Measurements from ENCODE around the gene C4BPB. TPM values are rescaled to one million over a fixed set of nuclear protein-coding genes. Genes with fewer than 3 reads are reported as not detected.

The C4BPB gene
- total and polyA plus RNA-seq, 2 of the 13 experiments (the other 11 are each of a cell fraction or from before 2014, with no cell fraction given) = 155 to 266 TPM

GRCh38 chr1:207052911-207053769 is 35.5 kb upstream of the C4BPB start, which contains the start of gene PFKFB2 (continued):
- 0 out of 2 replicates have a peak, but pooled peaks have one; percentile 38 for TF ChIP-seq ZNF691 (CRISPR knock-in tag; IDR thresholded peaks at IDR 0.05; ENCODE audit: borderline replicate concordance, low read depth)
- no peak for TF ChIP-seq KDM3A (CRISPR knock-in tag; IDR thresholded peaks at IDR 0.05; ENCODE audit: low read depth)
- TF ChIP-seq ZNF263 (CRISPR knock-in tag; IDR thresholded peaks at IDR 0.05) = no peak
- TF ChIP-seq ASH2L (IDR thresholded peaks at IDR 0.05; ENCODE audit: insufficient read length, low read depth, low read length) = peak; percentile 57
- no peak for TF ChIP-seq MED8 (CRISPR knock-in tag; IDR thresholded peaks at IDR 0.05; ENCODE audit: insufficient replicate concordance)
- no peak for TF ChIP-seq ZBTB49 (CRISPR knock-in tag; IDR thresholded peaks at IDR 0.05; ENCODE audit: borderline replicate concordance)
- TF ChIP-seq, protein P1, sequence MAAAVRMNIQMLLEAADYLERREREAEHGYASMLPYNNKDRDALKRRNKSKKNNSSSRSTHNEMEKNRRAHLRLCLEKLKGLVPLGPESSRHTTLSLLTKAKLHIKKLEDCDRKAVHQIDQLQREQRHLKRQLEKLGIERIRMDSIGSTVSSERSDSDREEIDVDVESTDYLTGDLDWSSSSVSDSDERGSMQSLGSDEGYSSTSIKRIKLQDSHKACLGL (CRISPR knock-in tag; IDR thresholded peaks at IDR 0.05) = peak; percentile 68; the same call in 1 of the 2 replicates
- no peak for TF ChIP-seq SMC3 (IDR thresholded peaks at IDR 0.05; ENCODE audit: low read length)
- TF ChIP-seq SRSF1 (optimal IDR thresholded peaks at IDR 0.05; ENCODE audit: low read depth, low read length) = no peak
- TF ChIP-seq USF2 (IDR thresholded peaks at IDR 0.05; ENCODE audit: low read depth, low read length) = 0 out of 2 replicates have a peak, but pooled peaks have one; percentile 28
- TF ChIP-seq USF2 (CRISPR knock-in tag; IDR thresholded peaks at IDR 0.05; ENCODE audit: borderline replicate concordance) = peak; percentile 78; the same call in 1 of the 2 replicates
- no peak for TF ChIP-seq MAFK (conservative IDR thresholded peaks at IDR 0.05 in 1 of 2, IDR thresholded peaks at IDR 0.05 in 1 of 2; ENCODE audit: low read length in 2 of 2)
- TF ChIP-seq DBP (CRISPR knock-in tag; IDR thresholded peaks at IDR 0.05; ENCODE audit: not compliant biosample characterization) = no peak
- TF ChIP-seq JUN (CRISPR knock-in tag; IDR thresholded peaks at IDR 0.05) = peak; percentile 25; the same call in 1 of the 2 replicates
- no peak for TF ChIP-seq NCOR1 (IDR thresholded peaks at IDR 0.05; ENCODE audit: borderline replicate concordance, low read length)
- 0 out of 2 replicates have a peak, but pooled peaks have one; percentile 48 for TF ChIP-seq SMAD9 (CRISPR knock-in tag; IDR thresholded peaks at IDR 0.05)
- no peak for TF ChIP-seq ZZZ3 (CRISPR knock-in tag; IDR thresholded peaks at IDR 0.05; ENCODE audit: borderline replicate concordance)
- TF ChIP-seq, protein P2, sequence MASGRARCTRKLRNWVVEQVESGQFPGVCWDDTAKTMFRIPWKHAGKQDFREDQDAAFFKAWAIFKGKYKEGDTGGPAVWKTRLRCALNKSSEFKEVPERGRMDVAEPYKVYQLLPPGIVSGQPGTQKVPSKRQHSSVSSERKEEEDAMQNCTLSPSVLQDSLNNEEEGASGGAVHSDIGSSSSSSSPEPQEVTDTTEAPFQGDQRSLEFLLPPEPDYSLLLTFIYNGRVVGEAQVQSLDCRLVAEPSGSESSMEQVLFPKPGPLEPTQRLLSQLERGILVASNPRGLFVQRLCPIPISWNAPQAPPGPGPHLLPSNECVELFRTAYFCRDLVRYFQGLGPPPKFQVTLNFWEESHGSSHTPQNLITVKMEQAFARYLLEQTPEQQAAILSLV (CRISPR knock-in tag; IDR thresholded peaks at IDR 0.05; ENCODE audit: borderline replicate concordance) = peak; percentile 45; the same call in 1 of the 2 replicates
- peak; percentile 35; the same call in 1 of the 2 replicates for TF ChIP-seq AHR (CRISPR knock-in tag; IDR thresholded peaks at IDR 0.05)
- peak; percentile 76 for TF ChIP-seq ZNF605 (CRISPR knock-in tag; IDR thresholded peaks at IDR 0.05)
